ENCODE data around the gene OLAH.
"Not testable (repeated sequence)": the region's sequence is repeated elsewhere in the genome, so short reads cannot be mapped to it uniquely, and the experiment has no call there.

Gene OLAH

GRCh38 chr10:15043674-15044073, at the start of gene OLAH:
OLAH (plus strand) TSS chr10:15043943; CDS start chr10:15047289, 3,346 bp downstream.
- TF ChIP-seq CTCF (IDR thresholded peaks at IDR 0.05; ENCODE audit: extremely low read depth, missing control alignments): no peak
- DNase-seq (ENCODE audit: low spot score): no peak

GRCh38 chr10:14995964-14996565, 47.7 kb upstream of the OLAH start:
- no peak for DNase-seq (ENCODE audit: low spot score)
- no peak for TF ChIP-seq CTCF (IDR thresholded peaks at IDR 0.05; ENCODE audit: extremely low read depth, missing control alignments)

GRCh38 chr10:15013530-15013929, 30.2 kb upstream of the OLAH start:
- DNase-seq (ENCODE audit: low spot score): not testable (repeated sequence)

- TF ChIP-seq CTCF (IDR thresholded peaks at IDR 0.05; ENCODE audit: extremely low read depth, missing control alignments): no peak
- no peak for DNase-seq (ENCODE audit: low spot score)
Observed at GRCh38 chr10:15015451-15015850, 28.3 kb upstream of the OLAH start.

GRCh38 chr10:15020966-15021365, 22.8 kb upstream of the OLAH start:
- not testable (repeated sequence) for DNase-seq (ENCODE audit: low spot score)

- DNase-seq (ENCODE audit: low spot score): not testable (repeated sequence)
Observed at GRCh38 chr10:15023079-15023478, 20.7 kb upstream of the OLAH start.

- not testable (repeated sequence) for DNase-seq (ENCODE audit: low spot score)
Observed at GRCh38 chr10:15024017-15025004, 19.4 kb upstream of the OLAH start.

GRCh38 chr10:15025040-15025439, 18.7 kb upstream of the OLAH start:
- not testable (repeated sequence) for DNase-seq (ENCODE audit: low spot score)

- TF ChIP-seq CTCF (IDR thresholded peaks at IDR 0.05; ENCODE audit: extremely low read depth, missing control alignments): no peak
- no peak for DNase-seq (ENCODE audit: low spot score)
Observed at GRCh38 chr10:15027741-15028140, 16.0 kb upstream of the OLAH start.

All from GM20000 (cell line).